Posterior cingulate gyrus (tissue), 11 donors: ENCODE measurements around the gene NPLOC4.

ENCODE experiments used
- DNase-seq, 10 donors: peaks; one replicate each; pipeline versions ENCODE4 v3.0.0 to v3.0.0-alpha.2; 2020 to 2021; ENCODE audit warnings: mixed read lengths in 3 of 10
- intact Hi-C: fragments of 100-400 bp; cut with DNase I; formaldehyde crosslinking; loops from one replicate; pipeline ENCODE4 v1.15.1; 2023

NPLOC4 gene

DNA sequence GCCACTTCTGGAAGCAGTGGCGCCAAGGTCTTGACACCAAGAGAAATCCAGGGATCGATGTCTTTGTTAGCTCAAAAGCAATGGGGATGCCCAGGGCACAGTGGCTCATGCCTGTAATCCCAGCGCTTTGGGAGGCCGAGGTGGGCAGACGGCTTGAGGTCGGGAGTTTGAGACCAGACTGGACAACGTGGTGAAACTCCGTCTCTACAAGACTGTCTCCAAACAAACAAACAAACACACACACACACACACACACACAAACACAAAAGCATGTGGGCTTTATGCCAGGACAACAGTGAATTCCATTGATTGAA, 62.3 kb downstream of the NPLOC4 start:
- intact Hi-C loops: no loop called here
- DNase-seq: peak in 2 of 10 donors; percentile 39 to 61

DNA sequence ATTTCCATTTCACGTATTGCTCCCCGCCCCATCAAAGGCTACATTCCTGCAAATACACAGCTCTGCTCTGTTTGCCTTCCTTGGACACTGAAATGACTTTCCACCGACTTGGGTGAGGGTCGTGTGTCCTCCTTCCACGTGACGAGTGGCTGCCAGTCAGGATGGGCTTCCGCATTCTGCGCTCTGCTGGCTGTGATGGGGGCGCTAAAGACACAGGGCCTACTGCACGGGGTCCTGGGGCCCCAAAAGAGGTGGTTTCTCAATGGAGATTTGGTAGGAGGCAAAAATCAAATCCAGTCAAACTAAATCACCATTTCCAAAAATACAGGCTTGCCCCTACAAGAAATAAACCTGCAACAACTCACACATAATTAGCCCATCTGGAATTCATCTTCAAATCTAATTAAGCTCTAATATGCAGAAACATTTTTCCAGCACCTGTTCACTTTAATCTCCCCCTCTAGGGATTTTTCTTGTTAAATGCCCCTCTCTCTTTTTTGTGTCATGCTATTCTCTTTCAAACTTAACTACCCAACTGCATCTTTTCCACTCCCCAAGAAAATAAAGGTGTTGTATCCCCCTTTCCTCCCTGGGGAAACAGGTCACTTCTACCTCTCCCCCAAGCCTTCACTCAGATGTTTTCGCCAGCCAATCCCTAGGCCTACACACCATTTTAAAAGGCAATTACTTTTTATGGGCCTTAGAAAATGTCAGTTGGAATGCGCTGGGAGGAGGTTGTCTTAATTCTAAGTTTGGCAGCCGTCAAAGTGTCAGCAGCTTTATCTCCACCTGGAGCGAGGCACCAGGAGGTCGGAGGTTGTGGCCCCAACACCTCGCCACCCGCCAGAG, 62.9 kb downstream of the NPLOC4 start:
- intact Hi-C loops: no loop called here
- DNase-seq: no peak

DNA sequence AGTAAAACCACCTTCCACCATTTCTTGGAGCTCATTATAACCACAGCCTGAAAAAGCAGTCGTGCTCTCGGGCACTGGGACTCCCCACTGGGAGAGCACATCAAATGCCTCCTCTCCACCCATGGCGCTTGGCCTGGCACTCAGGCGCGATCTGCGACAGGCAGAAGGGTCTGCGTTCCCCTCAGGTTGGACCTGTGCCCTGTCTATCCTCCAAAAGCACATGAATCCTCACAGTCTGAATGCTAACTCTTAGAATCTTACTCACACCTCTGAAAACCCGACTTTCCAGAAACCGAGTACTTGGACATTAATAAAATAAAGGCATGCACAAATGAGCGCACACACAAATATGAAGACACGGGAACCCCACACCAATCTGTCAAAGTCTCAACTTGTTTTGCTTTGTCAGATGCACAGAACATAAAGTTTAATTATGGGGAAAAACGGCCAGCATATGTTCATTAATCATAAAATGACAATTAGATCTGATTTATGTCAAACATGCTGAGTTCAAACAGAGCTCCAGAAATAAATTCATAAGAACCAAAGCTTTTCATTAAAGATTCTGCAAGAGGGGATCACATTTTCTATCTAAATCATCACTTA, 64.2 kb downstream of the NPLOC4 start:
- DNase-seq: peak in 1 of 10 donors; percentile 56
- intact Hi-C loops: no loop called here

DNA sequence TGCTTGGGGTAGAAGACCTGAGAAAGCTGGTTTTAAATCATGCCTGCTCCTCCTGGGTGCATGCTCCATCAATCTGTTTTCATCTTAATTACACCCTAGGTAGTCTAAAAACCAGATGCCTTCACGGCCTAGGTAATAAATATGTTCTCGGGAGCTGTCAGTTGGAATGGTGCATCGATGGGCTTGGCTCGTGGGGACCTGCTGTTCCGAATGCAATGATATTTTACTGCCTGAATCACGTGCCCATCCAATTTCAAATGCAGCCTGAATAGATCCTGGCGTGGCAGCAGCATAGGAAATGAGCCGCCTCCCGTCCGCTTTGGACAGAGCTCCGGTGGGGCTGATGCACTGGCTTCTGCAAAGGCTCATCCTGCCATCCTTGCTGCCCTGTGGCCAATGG, 65.9 kb downstream of the NPLOC4 start:
- intact Hi-C loops: no loop called here
- DNase-seq: peak in 4 of 10 donors; percentile 37 to 90 (median 70)

DNA sequence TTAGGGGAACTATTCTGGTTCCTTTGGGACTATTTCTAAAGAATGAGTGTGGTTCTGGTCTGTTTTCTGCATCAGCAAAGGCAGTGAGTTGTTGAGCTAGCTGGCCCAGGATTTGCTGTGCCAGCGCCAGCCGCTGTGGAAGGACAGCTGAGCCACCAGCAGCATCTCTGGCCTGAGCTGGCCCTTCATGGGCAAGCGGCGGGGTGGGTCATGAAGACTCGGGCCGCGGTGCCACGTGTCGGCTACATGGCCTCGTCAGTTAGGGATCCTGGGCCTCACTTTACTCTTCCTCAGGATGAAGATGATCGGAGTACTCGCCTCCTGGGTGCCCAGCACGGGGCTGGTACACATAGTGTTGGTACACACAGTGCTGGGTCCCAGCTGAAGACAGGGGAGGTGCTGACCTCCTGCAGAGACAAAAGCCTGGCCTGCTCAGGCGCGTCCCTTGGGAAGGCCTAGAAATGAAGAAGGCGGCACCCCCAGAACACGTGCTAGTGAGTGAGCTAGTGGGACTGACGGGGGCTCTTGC, 66.9 kb downstream of the NPLOC4 start:
- intact Hi-C loops: no loop called here

DNA sequence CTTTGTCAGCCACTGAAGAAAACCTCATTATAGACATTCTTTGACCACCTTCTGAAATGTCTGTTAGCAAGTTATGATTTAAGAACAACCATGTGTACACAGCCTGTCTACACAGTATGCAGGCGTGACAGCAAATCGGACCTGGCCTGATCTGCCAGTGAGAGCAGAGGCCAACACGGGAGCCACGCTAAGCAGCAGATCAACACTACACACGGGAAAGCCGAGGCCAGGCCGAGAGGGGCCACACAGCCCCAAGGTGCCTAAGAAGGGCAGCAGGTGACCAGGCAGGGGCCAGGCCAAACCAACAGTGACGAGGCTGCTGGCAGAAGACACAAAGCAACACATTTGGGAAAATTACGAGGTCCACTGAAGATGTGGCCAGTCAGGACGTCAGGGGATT, 68.5 kb downstream of the NPLOC4 start:
- intact Hi-C loops: no loop called here
- peak in 1 of 10 donors; percentile 44 for DNase-seq

More for the DNA sequence above, 66.9 kb downstream of the NPLOC4 start:
- DNase-seq: peak in 1 of 10 donors; percentile 79

DNA sequence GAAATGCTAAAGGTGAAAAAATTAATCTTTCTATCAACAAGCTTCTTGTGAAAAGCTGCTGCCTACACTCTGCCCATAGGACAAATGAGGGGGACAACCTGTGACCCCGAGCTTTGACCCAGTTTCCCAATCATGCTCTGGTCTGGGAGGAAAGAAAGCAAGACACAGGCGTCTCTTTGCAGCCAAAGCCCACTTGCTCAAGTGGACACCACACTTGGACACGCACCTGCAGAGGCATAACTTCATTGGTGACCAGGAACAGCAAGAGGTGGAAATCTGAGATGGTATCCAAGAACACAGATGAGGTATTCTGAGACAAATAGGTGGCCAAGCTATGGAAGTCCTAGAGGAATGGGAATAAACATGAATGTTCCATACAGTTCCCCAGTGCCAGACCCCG, 69.7 kb downstream of the NPLOC4 start:
- no peak for DNase-seq
- intact Hi-C loops: no loop called here

DNA sequence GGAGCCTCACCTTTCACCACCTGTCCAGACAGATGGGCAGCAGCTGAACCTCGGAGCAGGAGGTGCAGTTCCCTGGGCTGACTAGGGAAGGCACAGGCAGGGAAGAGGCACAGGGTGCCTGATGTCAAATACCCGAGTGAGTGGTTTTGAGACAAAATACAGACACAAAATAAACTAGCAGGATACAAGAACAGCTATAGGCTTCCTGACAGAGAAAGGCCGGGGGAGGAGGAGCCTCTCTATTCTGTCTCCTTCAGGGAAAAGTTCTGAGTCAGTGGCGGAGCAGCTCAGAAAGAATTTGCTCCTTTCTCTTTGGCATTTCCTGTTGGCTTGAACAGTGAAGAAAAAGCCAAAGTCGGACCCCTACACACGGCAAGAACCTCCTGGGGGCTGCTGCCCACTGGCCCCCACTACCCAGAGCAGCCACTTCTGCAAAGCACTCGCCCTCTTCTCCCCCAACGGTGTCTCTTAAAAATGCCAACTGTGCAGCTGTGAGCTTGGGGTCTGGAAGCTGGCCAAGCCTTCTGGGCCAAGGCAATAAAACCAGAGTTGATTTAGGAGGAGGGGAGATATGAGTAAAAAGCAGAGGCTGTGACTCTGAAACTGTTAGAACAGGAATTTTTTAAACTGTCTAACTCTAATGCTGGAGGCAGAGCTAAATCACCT, 70.3 kb downstream of the NPLOC4 start:
- DNase-seq: peak in 7 of 10 donors; percentile 38 to 87 (median 51)
- intact Hi-C loops: no loop called here

DNA sequence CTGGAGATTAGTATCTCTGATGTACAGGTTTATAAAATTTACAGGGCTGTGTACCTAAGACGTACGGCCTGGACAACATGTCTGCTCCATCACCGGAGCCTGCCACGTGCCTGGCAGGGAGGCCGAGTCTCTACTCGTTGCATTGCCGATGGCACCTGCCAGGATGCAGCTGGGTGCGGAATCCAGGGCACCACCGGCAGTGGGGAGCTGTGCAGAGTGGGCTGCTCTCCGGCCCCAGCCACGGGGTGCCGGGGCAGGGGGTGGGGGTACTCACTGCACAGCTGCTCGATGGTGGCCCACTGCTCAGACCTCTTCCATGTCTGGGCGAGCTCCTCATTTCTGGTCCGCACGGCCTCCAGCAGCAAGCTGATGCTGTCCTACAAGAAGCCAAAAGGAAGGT, 71.7 kb downstream of the NPLOC4 start:
- intact Hi-C loops: no loop called here
- peak in 1 of 10 donors; percentile 59 for DNase-seq

DNA sequence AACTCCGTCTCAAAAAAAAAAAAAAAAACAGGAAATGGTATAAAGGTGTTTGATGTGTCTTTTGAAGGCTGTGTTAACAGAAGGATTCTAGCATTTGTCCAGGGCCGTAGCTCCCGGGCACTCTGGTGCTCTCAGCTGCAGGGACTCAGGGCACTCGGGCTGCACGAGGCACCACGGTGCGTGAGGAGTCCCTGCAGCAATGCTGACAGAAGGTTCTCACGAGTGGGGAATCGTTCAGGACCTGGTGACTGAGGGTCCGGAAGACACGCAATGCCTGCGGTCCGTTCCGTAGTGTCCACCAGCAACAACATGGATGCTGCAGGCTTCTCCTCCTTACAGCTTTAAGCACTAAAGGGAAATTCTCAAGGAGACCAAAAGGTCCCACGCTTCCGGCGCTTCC, 72.1 kb downstream of the NPLOC4 start:
- peak in 1 of 10 donors; percentile 65 for DNase-seq
- intact Hi-C loops: no loop called here

DNA sequence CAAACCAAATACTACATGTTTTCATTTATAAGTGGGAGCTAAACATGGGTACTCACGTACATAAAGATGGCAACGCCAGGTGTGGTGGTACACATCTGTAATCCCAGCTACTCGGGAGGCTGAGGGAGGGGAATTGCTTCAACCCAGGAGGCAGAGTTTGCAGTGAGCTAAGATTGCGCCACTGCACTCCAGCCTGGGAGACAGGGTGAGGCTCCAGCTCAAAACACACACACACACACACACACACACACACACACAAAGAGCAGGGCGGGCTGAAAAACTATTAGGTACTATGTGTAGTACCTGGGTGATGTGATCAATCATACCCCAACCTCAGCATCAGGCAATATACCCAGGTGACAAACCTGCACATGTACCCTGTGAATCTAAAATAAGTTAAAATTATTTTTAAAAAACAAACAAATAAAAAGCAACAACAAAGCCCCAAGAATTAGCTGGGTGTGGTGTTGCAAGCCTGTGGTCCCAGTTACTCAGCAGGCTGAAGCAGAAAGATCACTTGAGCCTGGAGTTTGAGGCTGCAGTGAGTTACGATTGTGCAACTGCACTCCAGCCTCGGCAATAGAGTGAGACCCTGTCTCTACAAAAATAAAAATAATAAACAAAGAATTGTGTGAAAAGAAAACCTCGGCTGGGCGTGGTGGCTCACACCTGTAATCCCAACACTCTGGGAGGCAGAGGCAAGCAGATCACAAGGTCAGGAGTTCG, 72.9 kb downstream of the NPLOC4 start:
- intact Hi-C loops: no loop called here
- DNase-seq: no peak

DNA sequence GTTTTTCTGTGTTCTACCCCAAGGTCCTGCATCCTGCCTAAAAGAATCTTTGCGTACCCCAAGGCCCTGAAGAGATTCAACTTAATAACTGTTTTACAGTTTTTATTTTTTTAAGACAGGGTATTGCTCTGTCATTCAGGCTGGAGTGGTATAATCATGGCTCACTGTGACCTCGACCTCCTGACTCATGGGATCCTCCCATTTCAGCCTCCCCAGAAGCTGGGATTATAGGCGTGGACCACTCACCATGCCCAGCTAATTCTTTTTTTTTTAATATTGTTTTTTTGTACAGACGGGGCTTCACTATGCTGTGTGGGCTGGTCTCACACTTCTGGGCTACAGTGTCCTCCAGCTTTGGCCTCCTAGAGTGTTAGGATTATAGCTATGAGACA, 75.4 kb downstream of the NPLOC4 start:
- intact Hi-C loops: no loop called here
- peak in 1 of 10 donors; percentile 1 for DNase-seq

DNA sequence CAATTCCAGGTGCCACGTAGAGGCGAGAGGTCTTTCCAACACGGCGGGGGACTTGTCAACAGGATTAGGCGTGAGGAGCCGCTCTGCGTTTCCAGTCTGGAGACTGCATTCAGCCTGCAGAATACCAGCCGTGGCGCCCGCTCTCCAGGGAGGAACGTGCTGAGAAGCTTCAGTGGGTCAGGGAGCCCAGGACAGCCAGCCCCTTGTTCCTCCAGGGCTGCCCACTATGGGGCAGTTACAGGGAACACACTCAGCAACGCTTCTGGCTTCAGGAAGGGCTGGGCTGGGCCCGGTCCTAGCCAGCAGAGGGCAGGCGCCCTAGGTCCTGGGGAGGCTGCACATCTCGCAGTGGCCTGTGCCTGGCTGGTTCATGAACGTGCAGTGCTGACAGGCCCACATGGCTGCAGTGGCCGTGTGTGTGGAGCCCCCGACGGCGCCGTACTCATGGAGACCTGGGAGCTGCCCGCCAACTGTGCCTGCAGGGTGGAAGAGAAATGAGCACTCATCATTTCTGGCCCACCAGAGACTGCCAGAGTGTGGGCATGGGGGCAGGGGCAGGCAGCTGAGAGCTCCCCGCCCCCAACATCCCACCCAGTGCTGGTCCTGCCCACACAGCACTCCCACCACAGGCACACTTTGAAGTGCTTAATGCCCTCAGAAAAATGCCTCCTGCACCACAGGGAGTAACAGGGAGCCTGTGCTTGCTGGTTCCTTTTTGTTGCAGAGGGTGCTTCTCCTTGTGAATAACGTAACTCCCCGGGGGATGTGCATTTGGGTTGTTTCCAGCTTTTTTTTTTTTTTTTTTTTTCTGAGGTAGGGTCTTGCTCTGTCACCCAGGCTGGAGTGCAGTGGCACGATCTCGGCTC, 77.7 kb downstream of the NPLOC4 start:
- intact Hi-C loops: no loop called here
- DNase-seq: no peak

DNA sequence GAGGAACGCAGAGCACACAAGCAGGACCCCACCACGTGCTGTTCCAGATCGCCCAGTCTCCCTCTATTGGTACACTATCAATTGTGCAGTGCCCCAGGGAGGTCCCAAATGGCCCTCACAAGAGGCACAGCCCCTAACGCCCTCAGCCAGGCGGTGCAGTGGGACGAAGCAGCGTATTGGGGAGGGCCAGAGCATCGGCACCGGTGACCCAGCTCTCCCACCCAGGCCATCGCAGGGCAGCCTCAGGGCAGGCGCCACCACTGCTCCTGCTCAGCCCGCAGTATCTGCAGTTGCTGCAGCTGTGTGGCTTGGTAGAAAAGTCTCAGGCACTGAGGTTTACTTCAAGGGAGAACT, 78.8 kb downstream of the NPLOC4 start:
- intact Hi-C loops: no loop called here
- DNase-seq: no peak

DNA sequence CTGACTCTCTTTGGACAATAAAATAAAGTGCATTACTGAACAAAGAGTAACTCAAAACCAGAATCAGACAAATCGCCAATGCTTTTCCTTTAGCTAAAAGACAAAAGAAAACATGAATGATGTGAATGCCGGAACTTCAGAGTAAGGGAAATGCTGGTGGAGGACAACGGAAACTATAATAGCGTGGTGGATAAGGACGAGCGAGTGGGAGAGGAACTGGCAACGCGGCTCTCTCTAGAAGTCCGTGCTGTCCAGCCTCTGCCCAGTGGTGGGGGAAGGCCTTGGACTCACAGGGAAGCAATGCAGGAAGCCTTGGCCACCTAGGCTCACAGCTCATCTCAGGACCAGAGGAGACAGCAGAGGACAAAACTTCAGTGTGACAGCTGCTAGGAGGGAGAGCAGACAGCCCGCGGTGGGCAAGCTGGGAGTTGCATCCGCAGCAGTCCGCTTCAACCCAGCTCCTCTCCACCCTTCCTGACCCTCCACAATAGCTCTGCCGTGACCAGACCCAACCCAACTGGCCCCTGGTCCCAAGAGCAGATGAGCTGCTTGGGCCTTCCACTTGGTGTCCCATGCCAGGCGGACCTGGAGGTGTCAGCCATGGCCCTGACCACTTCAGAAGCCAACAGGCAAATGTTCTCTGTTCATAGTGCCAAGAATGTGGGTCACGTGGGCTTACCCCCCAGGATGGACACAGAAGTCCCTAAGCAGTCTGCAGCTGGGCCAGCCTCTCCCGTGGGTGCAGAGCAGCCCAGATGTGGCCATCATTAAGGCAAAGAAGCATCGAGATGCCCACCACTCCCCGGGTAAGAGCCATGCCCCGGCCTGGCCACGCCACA, 79.4 kb downstream of the NPLOC4 start:
- no peak for DNase-seq
- intact Hi-C loops: no loop called here

DNA sequence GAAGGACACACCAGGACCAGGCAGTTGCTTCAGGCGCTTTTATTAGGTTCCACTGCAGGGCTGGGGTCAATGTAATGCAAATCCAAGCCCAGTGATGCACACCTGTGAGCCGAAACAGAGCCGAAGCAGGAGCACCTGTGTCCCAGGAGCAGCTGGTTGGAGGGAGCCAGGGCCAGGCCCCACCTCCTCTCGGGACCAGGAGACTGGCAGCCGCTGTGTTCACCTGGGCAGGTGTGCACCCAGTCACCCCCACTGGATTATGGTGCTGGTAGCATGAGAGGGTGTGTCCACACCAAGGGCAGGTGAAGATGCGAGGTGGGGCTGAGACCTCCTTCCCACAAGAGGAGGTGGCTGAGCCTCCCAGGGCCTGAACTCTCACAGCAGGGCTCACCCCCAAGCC, 80.0 kb downstream of the NPLOC4 start:
- intact Hi-C loops: no loop called here
- peak in 1 of 10 donors; percentile 71 for DNase-seq

DNA sequence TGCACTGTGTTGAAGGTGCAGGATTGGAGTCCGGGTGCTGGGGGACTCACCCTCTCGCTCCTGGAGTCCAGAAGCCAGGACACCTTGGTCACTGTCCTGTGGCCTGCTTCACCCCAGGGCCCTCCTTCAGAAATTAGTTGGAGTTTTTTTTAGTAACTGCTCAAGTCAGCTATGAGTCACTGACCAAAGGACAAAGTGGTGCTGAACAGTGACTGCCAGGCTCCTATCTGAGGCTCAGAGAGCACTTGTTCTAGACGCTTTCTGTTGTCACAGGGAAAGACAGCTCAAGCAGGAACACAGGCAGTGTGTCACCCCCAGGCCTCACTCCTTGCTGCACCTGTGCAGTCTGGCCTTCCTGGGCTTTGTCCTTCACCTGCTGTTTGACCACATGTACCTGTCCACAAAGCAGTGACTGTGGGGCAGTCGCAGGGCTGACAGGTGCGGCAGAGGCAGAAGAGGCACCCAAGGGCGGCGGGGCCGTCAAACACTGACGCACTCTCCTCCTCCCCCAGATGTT, 80.7 kb downstream of the NPLOC4 start:
- intact Hi-C loops: no loop called here
- peak in 2 of 10 donors; percentile 9 to 30 for DNase-seq

DNA sequence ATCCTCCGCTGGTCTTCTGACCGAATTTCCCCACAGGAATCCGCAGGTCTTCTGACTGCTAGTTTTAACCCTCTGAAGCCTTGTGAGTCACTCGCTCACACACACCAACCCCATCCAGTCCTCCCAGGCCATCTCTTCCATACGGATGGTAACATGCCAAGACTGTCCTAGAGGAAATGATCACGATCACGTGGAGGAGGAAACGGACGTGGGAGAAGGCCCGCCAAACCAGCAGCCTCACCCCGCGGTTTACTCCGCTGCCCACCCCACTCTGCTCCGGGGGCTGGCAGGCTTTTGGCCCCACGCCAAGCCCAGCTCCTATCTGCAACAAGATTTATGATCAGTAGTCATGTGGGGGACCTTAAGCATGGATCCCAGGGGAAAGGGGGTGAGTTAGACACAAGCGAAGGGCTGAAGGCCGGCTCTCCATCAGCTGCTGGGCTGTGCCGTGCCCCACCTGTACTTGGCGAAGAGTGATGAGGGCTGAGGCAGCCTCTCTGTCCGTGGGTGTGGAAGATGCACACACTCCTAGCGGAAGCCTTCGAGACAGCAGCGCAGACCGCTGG, 83.2 kb downstream of the NPLOC4 start:
- intact Hi-C loops: loop anchor here (5.0 kb wide), 1 partner anchor 41 kb away; the partner anchor contains the start of gene ACTG1
- DNase-seq: peak in 4 of 10 donors; percentile 34 to 86 (median 84)
